Cardiac muscle cell (in vitro differentiated cells and primary cell): ENCODE measurements around the gene KCNMB1. TPM values are rescaled to one million over a fixed set of nuclear protein-coding genes. Genes with fewer than 3 reads are reported as not detected.

Experiments used
- DNase-seq, 2 donors: peaks; one replicate each; pipeline versions ENCODE4 v3.0.0 to v3.0.0-alpha.2; 2010 to 2017; ENCODE audit warnings: low read depth in 1 of 2, low spot score in 1 of 2
- H3K27ac ChIP-seq: fragments of 200-600 bp; sonication (generic); 2 replicates; pipeline ENCODE4 v1.5.1; 2016
- H3K27me3 ChIP-seq: fragments of 200-600 bp; sonication (generic); 2 replicates; pipeline ENCODE4 v1.6.0; 2016; ENCODE audit warnings: control low read depth
- H3K36me3 ChIP-seq: fragments of 200-600 bp; sonication (generic); 2 replicates; pipeline ENCODE4 v1.5.1; 2016; ENCODE audit warnings: control low read depth
- H3K4me1 ChIP-seq: fragments of 200-600 bp; sonication (generic); 2 replicates; pipeline ENCODE4 v1.8.1; 2017; ENCODE audit warnings: low read depth, mild to moderate bottlenecking, mixed run types
- H3K4me3 ChIP-seq: fragments of 200-600 bp; sonication (generic); 2 replicates; pipeline ENCODE4 v1.5.1; 2016; ENCODE audit warnings: mild to moderate bottlenecking
- H3K9me3 ChIP-seq: fragments of 200-600 bp; sonication (generic); 2 replicates; pipeline ENCODE4 v1.5.1; 2017; ENCODE audit warnings: low read depth, mild to moderate bottlenecking, control low read depth
- CTCF ChIP-seq: IDR thresholded peaks from 2 replicates; pipeline ENCODE4 v1.5.1; 2012; ENCODE audit warnings: low read depth, mild to moderate bottlenecking, low read length
- polyA plus RNA-seq: library from polyadenylated mRNA; unstranded; fragments of >200 nt; fragmentation: Nextera tagmentation; extraction: Ambion mirVana; gene quantifications from 2 replicates; pipeline ENCODE4 v1.2.1, GENCODE V29; 2016
- total RNA-seq: library from RNA; depleted of rRNA; stranded (reverse); fragments of >200 nt; gene quantifications from 2 replicates; pipeline ENCODE4 v1.2.3, GENCODE V29; 2016

KCNMB1 gene
- total and polyA plus RNA-seq, 2 experiments from 2014 or later: 1.9 to 3.9 TPM

- TF ChIP-seq CTCF: no peak
- H3K36me3 ChIP-seq: no peaks in the 10 kb centered on the region
- H3K27me3 ChIP-seq: no peaks in the 10 kb centered on the region
- H3K27ac ChIP-seq: no peak overlapping the region
- DNase-seq: no peak
- no peaks in the 10 kb centered on the region for H3K4me1 ChIP-seq
- H3K4me3 ChIP-seq: no peak overlapping the region
- H3K9me3 ChIP-seq: no peaks in the 10 kb centered on the region
Measured at GRCh38 chr5:170366276-170366675, 22.9 kb downstream of the KCNMB1 start.

GRCh38 chr5:170365831-170366230 lies 23.3 kb downstream of the KCNMB1 start:
- no peaks in the 10 kb centered on the region for H3K9me3 ChIP-seq
- no peaks in the 10 kb centered on the region for H3K36me3 ChIP-seq
- no peaks in the 10 kb centered on the region for H3K27me3 ChIP-seq
- H3K4me3 ChIP-seq: no peak overlapping the region
- no peak for TF ChIP-seq CTCF
- H3K4me1 ChIP-seq: no peaks in the 10 kb centered on the region
- DNase-seq: no peak
- no peak overlapping the region for H3K27ac ChIP-seq

- Histone ChIP-seq H3K4me1 (no peaks in the 10 kb centered on the region), H3K4me3 (no peak overlapping the region), H3K9me3 (no peaks in the 10 kb centered on the region), H3K27ac (no peak overlapping the region), H3K27me3 (no peaks in the 10 kb centered on the region), H3K36me3 (no peaks in the 10 kb centered on the region)
- DNase-seq: no peak
- TF ChIP-seq CTCF: no peak
Measured at GRCh38 chr5:170365011-170365410, 24.2 kb downstream of the KCNMB1 start.

- no peaks in the 10 kb centered on the region for H3K27me3 ChIP-seq
- no peaks in the 10 kb centered on the region for H3K4me1 ChIP-seq
- no peaks in the 10 kb centered on the region for H3K9me3 ChIP-seq
- no peak overlapping the region for H3K27ac ChIP-seq
- no peak for TF ChIP-seq CTCF
- no peak for DNase-seq
- no peaks in the 10 kb centered on the region for H3K36me3 ChIP-seq
- H3K4me3 ChIP-seq: no peak overlapping the region
Measured at GRCh38 chr5:170363671-170364070, 25.5 kb downstream of the KCNMB1 start.

- H3K27ac ChIP-seq: no peak overlapping the region
- H3K9me3 ChIP-seq: no peaks in the 10 kb centered on the region
- no peak for DNase-seq
- no peak for TF ChIP-seq CTCF
- H3K36me3 ChIP-seq: no peaks in the 10 kb centered on the region
- no peaks in the 10 kb centered on the region for H3K27me3 ChIP-seq
- H3K4me3 ChIP-seq: no peak overlapping the region
- H3K4me1 ChIP-seq: no peaks in the 10 kb centered on the region
Measured at GRCh38 chr5:170362656-170363055, 26.5 kb downstream of the KCNMB1 start.

- no peak for DNase-seq
- no peak for TF ChIP-seq CTCF
- Histone ChIP-seq H3K27me3 (no peaks in the 10 kb centered on the region), H3K9me3 (no peaks in the 10 kb centered on the region), H3K36me3 (no peaks in the 10 kb centered on the region), H3K4me1 (no peaks in the 10 kb centered on the region), H3K27ac (no peak overlapping the region), H3K4me3 (no peak overlapping the region)
Measured at GRCh38 chr5:170362102-170362501, 27.1 kb downstream of the KCNMB1 start.
